Omental fat pad (tissue), 4 donors: ENCODE results near the gene APOBEC3F. TPM values are rescaled to one million over a fixed set of nuclear protein-coding genes. Genes with fewer than 3 reads are reported as not detected.

Source experiments
- ATAC-seq: fragments of 150-250 bp; one replicate; pipeline ENCODE4 v1.9.1; 2016; ENCODE audit warnings: mild to moderate bottlenecking, moderate library complexity; ENCODE audit not compliant: low FRiP score
- DNase-seq: peaks from one replicate; pipeline ENCODE4 v3.0.0-alpha.2; 2019; ENCODE audit warnings: low spot score
- total RNA-seq, 4 donors: library from RNA; depleted of rRNA; stranded (reverse); fragments of >200 nt; gene quantifications; one replicate each; pipeline ENCODE4 v1.1.0, GENCODE V29; 2016
- TF ChIP-seq, protein P1 (sequence below), 3 donors: fragments of 450-650 bp; IDR thresholded peaks; one replicate each; pipeline ENCODE4 v1.5.1; 2016 to 2017; ENCODE audit warnings: antibody characterized with exemption in 3 of 3, mild to moderate bottlenecking in 3 of 3, moderate library complexity in 2 of 3

APOBEC3F gene
- total RNA-seq, 4 donors from 2014 or later, result 1.8 to 9.0 (median 2.6) TPM

DNA sequence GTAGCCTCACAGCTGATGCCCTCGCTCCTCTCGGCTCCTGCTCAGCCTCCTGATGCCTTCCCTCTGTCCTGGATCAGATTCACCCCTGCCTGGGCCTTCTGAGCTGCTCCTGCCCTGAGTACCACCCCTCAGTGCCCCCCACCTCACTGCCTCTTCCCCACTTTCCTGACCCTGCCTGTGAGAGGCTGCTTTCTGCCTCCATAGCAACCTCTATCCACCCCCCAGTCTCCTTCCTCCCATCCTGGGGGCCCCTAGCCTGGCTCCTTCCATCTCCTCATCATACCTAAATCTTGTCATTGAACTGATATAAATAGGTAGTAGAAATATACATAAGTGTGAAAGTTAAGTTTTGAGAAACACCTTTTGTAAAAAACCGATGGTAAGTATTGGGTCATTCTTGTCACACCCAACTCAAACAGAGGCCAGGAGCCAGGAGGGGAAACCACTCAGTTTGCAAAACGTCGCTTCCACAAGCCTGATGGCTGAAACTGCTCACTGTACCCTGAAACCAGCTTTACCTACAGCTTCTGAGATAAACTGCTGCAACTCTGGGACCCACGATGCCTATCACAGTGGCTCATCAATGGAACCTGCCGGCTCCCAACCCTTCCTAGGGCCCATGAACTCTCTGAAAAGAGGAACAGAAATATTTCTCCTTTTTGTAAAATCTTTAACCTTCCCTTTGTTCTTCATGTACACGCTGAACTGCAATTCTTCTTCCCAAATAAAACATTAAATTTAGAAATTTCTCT lies 51.6 kb downstream of the APOBEC3F start:
- TF ChIP-seq, protein P1, sequence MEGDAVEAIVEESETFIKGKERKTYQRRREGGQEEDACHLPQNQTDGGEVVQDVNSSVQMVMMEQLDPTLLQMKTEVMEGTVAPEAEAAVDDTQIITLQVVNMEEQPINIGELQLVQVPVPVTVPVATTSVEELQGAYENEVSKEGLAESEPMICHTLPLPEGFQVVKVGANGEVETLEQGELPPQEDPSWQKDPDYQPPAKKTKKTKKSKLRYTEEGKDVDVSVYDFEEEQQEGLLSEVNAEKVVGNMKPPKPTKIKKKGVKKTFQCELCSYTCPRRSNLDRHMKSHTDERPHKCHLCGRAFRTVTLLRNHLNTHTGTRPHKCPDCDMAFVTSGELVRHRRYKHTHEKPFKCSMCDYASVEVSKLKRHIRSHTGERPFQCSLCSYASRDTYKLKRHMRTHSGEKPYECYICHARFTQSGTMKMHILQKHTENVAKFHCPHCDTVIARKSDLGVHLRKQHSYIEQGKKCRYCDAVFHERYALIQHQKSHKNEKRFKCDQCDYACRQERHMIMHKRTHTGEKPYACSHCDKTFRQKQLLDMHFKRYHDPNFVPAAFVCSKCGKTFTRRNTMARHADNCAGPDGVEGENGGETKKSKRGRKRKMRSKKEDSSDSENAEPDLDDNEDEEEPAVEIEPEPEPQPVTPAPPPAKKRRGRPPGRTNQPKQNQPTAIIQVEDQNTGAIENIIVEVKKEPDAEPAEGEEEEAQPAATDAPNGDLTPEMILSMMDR (IDR thresholded peaks at IDR 0.05), result no peak
- ATAC-seq (no peak), DNase-seq (no peak)

DNA sequence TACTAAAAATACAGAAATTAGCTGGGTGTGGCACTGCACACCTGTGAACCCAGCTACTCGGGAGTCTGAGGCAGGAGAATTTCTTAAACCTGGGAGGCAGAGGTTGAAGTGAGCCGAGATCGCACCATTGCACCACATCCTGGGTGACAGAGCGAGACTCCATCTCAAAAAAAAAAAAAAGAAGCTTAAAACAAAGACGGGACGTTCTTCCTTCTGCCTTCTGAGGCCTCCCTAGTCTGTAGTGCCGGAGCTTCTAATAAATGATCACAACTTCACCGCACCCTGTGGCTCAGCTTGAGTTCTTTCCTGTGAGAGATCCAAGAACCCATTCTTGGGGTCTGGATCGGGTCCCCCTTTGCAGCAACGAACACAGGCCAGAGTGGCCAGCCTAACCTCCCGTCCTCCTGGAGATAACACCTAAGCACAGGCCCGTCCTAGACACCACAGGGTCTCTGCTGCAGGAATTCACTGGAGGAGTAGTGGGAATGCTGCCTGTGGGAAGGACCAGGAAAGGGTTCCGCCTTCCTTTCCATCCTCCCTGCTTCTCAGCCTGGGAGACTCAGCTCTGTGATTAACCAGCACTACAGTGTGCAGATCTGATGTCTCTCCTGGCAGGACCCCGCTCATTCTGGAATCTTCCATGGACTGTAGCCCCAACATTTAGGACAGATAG lies 54.2 kb downstream of the APOBEC3F start:
- TF ChIP-seq, protein P1 (IDR thresholded peaks at IDR 0.05), result no peak
- DNase-seq (no peak), ATAC-seq (no peak)

DNA sequence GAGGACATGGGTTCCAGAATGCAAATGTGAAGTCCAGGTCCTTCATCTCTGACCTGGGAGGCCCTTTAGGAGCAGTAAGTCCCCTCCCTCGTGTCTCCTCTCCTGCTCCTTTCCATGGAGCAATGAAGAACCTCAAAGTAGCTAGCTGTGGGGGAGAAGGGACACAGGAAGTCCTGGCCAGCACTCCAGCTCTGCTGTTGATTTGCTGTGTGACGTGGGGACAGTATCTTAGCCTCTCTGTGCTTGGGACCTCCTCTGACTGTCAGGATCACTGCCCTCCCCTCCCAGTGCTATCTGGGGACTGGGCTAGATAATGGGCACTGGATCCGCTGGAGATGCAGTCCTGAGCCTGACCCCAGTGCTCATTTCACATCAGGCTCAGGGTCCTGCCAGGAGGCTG lies 55.3 kb downstream of the APOBEC3F start:
- no peak for DNase-seq
- TF ChIP-seq, protein P1 (IDR thresholded peaks at IDR 0.05), result no peak
- ATAC-seq, result no peak

DNA sequence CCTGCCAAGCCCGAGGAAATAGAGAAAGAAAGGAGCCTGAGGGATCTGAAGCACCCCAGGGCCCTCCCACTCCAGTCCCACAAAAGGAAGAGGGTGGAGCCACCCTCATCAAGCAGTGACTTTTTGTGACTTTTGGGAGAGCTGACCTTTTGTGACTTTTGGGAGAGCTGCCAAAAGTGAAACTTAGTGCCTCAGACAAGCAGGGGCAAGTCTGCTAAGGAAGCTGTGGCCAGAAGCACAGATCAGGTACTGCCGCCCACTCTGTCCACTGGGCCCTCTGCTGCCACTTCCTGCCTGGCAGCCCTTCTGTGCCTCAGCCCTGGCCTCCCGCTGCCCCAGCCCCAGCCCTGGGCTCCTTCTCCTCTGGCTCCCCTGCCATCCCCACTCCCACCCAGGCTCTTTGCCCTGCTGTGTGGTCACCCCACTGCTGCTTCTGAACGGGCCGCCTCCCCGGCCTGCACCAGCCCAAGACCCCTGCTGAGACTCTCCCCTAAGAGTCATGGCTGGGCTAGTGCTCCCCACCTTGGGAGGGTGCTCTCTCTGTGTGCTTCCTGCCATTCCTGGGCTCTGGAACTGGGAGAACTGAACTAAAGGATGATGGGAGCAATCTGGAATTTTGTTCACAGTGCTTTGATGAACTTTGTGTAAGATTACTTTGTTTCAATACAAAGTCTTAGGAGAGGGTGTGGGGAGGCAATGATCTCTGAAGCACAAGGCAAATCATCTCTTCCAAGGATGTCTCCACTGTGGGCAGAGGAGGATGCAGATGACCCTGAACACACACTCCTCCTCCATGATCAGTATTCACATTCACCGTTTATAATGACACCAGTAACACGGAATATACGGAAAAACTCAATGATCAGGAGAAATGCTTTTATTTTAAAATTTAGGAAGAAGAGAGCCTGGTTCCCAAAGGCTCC lies 56.7 kb downstream of the APOBEC3F start, which contains the start of gene APOBEC3H:
TSS of gene APOBEC3H (plus strand) at position 147 of the 923 bp plus-strand sequence. CDS start 3,035 bp downstream, outside the sequence.
- TF ChIP-seq, protein P1 (IDR thresholded peaks at IDR 0.05), result no peak
- DNase-seq (no peak), ATAC-seq (no peak)

DNA sequence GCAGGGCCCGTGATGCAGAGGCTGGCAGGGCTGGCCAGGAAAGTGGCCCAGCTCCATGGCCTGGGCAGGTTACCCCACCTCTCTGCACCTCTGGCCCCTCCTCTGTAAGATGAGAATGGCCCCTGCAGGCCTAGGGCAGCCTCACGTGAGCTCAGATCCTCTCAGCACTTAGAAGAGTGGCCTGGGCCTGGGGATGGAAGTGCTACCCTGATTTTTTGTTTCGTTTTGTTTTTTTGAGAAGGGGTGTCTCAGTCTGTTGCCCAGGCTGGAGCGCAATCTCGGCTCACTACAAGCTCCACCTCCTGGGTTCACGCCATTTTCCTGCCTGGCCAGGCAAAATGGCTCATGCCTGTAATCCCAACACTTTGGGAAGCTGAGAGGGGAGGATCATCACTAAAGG lies 57.4 kb downstream of the APOBEC3F start:
- ATAC-seq (no peak), DNase-seq (no peak)
- TF ChIP-seq, protein P1 (IDR thresholded peaks at IDR 0.05), result no peak

DNA sequence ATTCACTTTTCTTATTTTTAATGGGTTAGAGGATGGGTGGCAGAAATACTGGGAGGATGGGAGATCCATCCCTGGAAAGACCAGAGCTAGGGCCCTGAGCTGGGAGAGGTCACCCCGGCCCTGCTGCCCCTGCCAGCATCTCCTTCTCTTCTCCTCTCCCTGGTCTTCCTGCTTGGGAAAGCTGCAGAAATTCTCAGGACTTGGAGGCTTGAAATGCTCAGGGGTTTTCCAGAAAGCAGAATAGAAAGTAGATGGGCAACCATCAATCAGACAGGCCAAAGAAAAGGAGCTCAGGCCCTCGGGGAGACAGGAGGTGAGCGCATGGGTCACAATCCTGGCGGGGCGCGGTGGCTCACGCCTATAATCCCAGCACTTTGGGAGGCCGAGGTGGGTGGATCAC lies 57.9 kb downstream of the APOBEC3F start:
- TF ChIP-seq, protein P1 (IDR thresholded peaks at IDR 0.05), result no peak
- ATAC-seq (no peak), DNase-seq (no peak)
